ENCODE measurements around the gene PCBP4. TPM values are rescaled to one million over a fixed set of nuclear protein-coding genes. Genes with fewer than 3 reads are reported as not detected.

Gene PCBP4
- total RNA-seq, 1 donor from 2014 or later, result 30.5 TPM

DNA sequence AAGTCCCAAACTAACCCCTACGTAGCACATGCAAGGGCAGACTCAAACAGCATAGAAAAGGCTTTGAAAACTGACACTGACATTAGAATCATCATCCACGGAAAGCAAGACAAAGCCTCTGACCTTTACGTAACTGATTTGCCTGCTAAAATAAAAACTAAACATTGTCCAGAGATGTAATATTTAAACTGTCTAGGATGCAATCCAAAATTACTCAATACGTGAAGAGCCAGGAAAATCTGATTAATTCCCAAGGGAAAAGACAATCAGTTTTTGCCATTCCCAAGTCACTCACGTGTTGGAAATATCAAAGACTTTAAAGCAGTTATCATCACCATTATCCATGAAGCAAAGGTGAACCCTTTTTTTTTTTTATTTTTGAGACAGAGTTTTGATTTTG is 50.8 kb downstream of the PCBP4 start:
- Histone ChIP-seq H3K4me3 (no peak overlapping the region), H3K9me3 (ENCODE audit: low read depth) (no peaks in the 10 kb centered on the region), H3K79me2 (ENCODE audit: low read depth) (no peaks in the 10 kb centered on the region), H3F3A (ENCODE audit: low read depth) (no peaks in the 10 kb centered on the region), H4K20me1 (ENCODE audit: low read depth) (no peaks in the 10 kb centered on the region), H3K4me1 (peaks cover 11% of the 10 kb centered on the region), H3K36me3 (no peaks in the 10 kb centered on the region), H3K9ac (no peak overlapping the region), H3K4me2 (no peak overlapping the region), H3K27ac (no peak overlapping the region), H3K27me3 (no peaks in the 10 kb centered on the region), H2AFZ (replicated peaks) (no peak overlapping the region)
- Mint-ChIP-seq H3K36me3 (no peaks in the 10 kb centered on the region), H3K4me1 (no peaks in the 10 kb centered on the region), H3K4me3 (no peak overlapping the region), H3K27me3 (ENCODE audit: insufficient read depth, low read depth) (peaks cover 4% of the 10 kb centered on the region), H3K27ac (no peak overlapping the region), H3K9me3 (no peaks in the 10 kb centered on the region)
- TF ChIP-seq EZH2 (IDR thresholded peaks at IDR 0.05) (no peak), EZH2phosphoT487 (IDR thresholded peaks at IDR 0.05) (no peak), CTCF (IDR thresholded peaks at IDR 0.05) (no peak)
- DNase-seq (ENCODE audit: low spot score), result no peak

DNA sequence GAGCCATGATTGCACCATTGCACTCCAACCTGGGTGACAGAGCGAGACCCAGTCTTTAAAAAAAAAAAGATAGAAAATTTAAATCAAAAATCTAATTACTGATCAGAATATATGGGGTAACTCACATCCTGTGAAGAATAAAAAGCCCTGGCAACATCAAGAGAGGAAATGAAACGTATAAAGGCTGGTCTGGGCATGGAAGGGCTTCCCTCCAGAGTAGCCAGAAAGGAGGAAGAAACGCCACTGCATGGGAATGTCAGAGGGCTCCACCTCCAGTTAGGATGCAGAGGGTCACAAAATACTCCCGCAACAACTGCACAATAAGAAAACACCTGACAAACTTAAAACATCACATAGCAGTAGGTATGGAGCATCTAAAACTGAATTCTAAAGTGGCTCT is 59.2 kb downstream of the PCBP4 start:
- Histone ChIP-seq H3K4me2 (no peak overlapping the region), H3K27me3 (no peaks in the 10 kb centered on the region), H3K9me3 (ENCODE audit: low read depth) (no peaks in the 10 kb centered on the region), H3K79me2 (ENCODE audit: low read depth) (no peaks in the 10 kb centered on the region), H3K4me1 (no peaks in the 10 kb centered on the region), H3K4me3 (no peak overlapping the region), H3F3A (ENCODE audit: low read depth) (no peaks in the 10 kb centered on the region), H3K27ac (no peak overlapping the region), H3K9ac (no peak overlapping the region), H2AFZ (replicated peaks) (no peak overlapping the region), H4K20me1 (ENCODE audit: low read depth) (no peaks in the 10 kb centered on the region), H3K36me3 (no peaks in the 10 kb centered on the region)
- Mint-ChIP-seq H3K27ac (no peak overlapping the region), H3K9me3 (peaks cover 32% of the 10 kb centered on the region), H3K27me3 (ENCODE audit: insufficient read depth, low read depth) (peaks cover 15% of the 10 kb centered on the region), H3K4me1 (no peaks in the 10 kb centered on the region), H3K36me3 (peaks cover 3% of the 10 kb centered on the region), H3K4me3 (no peak overlapping the region)
- TF ChIP-seq CTCF (IDR thresholded peaks at IDR 0.05), result no peak
- TF ChIP-seq EZH2phosphoT487 (IDR thresholded peaks at IDR 0.05), result no peak
- TF ChIP-seq EZH2 (IDR thresholded peaks at IDR 0.05), result no peak
- DNase-seq (ENCODE audit: low spot score), result no peak

Small RNAs within 50 kb of the gene (small RNA-seq; reads per million reads assigned to genes)
- not detected for gene AC115284.1

Other genes with a start within 250 kb of the PCBP4 start
- not detected in 2 replicates for gene IQCF6, start 188.2 kb downstream of the PCBP4 start, total RNA-seq (ENCODE audit: low replicate concordance)
- gene IQCF2, start 105.8 kb downstream of the PCBP4 start, total RNA-seq (ENCODE audit: low replicate concordance), result not detected in 2 replicates
- gene IQCF5, start 91.9 kb downstream of the PCBP4 start, total RNA-seq (ENCODE audit: low replicate concordance), result not detected in 2 replicates
- not detected in 2 replicates for gene IQCF1, start 64.1 kb downstream of the PCBP4 start, total RNA-seq (ENCODE audit: low replicate concordance)
- 10.5 and 20.1 TPM in 2 replicates for gene RRP9, start 25.6 kb downstream of the PCBP4 start, total RNA-seq (ENCODE audit: low replicate concordance)
- 2.0 and 3.9 TPM in 2 replicates for gene PARP3, start 25.1 kb downstream of the PCBP4 start, total RNA-seq (ENCODE audit: low replicate concordance)
- gene GPR62, start 12.1 kb downstream of the PCBP4 start, total RNA-seq (ENCODE audit: low replicate concordance), result 0.21 TPM in 1 of 2 replicates, not detected in the other
- gene ABHD14B, start 6.6 kb upstream of the PCBP4 start, total RNA-seq (ENCODE audit: low replicate concordance), result 6.0 and 8.3 TPM in 2 replicates
- gene ABHD14A, start 7.6 kb upstream of the PCBP4 start, total RNA-seq (ENCODE audit: low replicate concordance), result 4.0 and 14.7 TPM in 2 replicates
- gene ACY1, start 16.1 kb upstream of the PCBP4 start, total RNA-seq (ENCODE audit: low replicate concordance), result 17.3 and 31.8 TPM in 2 replicates
- 1,431 and 2,019 TPM in 2 replicates for gene RPL29, start 28.4 kb upstream of the PCBP4 start, total RNA-seq (ENCODE audit: low replicate concordance)
- 2.4 and 10.7 TPM in 2 replicates for gene DUSP7, start 89.1 kb upstream of the PCBP4 start, total RNA-seq (ENCODE audit: low replicate concordance)
- gene POC1A, start 187.0 kb upstream of the PCBP4 start, total RNA-seq (ENCODE audit: low replicate concordance), result 10.3 and 18.7 TPM in 2 replicates
- 35.0 and 54.9 TPM in 2 replicates for gene ALAS1, start 230.7 kb upstream of the PCBP4 start, total RNA-seq (ENCODE audit: low replicate concordance)

Data from neural progenitor cell (in vitro differentiated cells).